Prostate gland (tissue), 2 donors: ENCODE results near the gene MAPK8IP3. TPM values are rescaled to one million over a fixed set of nuclear protein-coding genes. Genes with fewer than 3 reads are reported as not detected.

Source experiments
- DNase-seq: peaks from one replicate; pipeline ENCODE4 v3.0.0-alpha.2; 2019; ENCODE audit warnings: low spot score
- H3K27ac ChIP-seq, 2 donors: fragments of 200-600 bp; sonication (generic); 2 replicates each; pipeline ENCODE4 v1.5.1; 2017 to 2019
- H3K27me3 ChIP-seq: fragments of 200-600 bp; sonication (generic); replicated peaks from 2 replicates; pipeline ENCODE4 v1.5.1; 2019; ENCODE audit not compliant: insufficient read depth
- H3K36me3 ChIP-seq, 2 donors: fragments of 200-600 bp; sonication (generic); 1 replicate in 1 of 2; 2 replicates in 1 of 2; pipeline versions ENCODE4 v1.5.1 to v1.8.1; 2017 to 2019
- H3K4me1 ChIP-seq: fragments of 200-600 bp; sonication (generic); replicated peaks from 2 replicates; pipeline ENCODE4 v1.5.1; 2019
- H3K4me3 ChIP-seq, 2 donors: fragments of 200-600 bp; sonication (generic); 2 replicates each; pipeline ENCODE4 v1.5.1; 2017 to 2019
- H3K9me3 ChIP-seq: fragments of 200-600 bp; sonication (generic); 2 replicates; pipeline ENCODE4 v1.5.1; 2017
- CTCF ChIP-seq, 4 experiments: fragments of 200-600 bp in 2 of 4; fragments of 450-650 bp in 2 of 4; sonication (generic) in 2 of 4; IDR thresholded peaks; 1 replicate in 3 of 4; 2 replicates in 1 of 4; pipeline ENCODE4 v1.5.1; 2016 to 2019; ENCODE audit warnings: antibody characterized with exemption in 4 of 4, mild to moderate bottlenecking in 2 of 4, moderate library complexity in 2 of 4
- POLR2A ChIP-seq: fragments of 450-650 bp; IDR thresholded peaks from one replicate; pipeline ENCODE4 v1.6.1; 2016; ENCODE audit warnings: antibody characterized with exemption, mild to moderate bottlenecking
- POLR2AphosphoS5 ChIP-seq: sonication (generic); formaldehyde crosslinking; IDR thresholded peaks from one replicate; pipeline ENCODE4 v1.6.1; 2017; ENCODE audit warnings: antibody characterized with exemption
- WGBS: methylation state at CpG from one replicate; pipeline ENCODE4 v1.1.5; 2018; 5-methylcytosine and 5-hydroxymethylcytosine counted together
- intact Hi-C: fragments of 100-400 bp; cut with DNase I; formaldehyde crosslinking; loops from one replicate; pipeline ENCODE4 v1.14.2; 2022
- total RNA-seq, 2 donors: library from RNA; depleted of rRNA; stranded (reverse); fragments of >200 nt; gene quantifications; one replicate each; pipeline ENCODE4 v1.1.0, GENCODE V29; 2016

MAPK8IP3 gene
- total RNA-seq, 2 donors from 2014 or later, result 56.0 to 157 TPM

- peaks cover 14% of the 10 kb centered on the region for H3K4me1 ChIP-seq
- TF ChIP-seq CTCF (IDR thresholded peaks at IDR 0.05) (no peak), POLR2A (no peak), POLR2AphosphoS5 (no peak)
- intact Hi-C loops, result no loop called here
- H3K27me3 ChIP-seq, result no peaks in the 10 kb centered on the region
- no peak overlapping the region for H3K4me3 ChIP-seq
- DNase-seq, result no peak
- H3K36me3 ChIP-seq, result no peaks in the 10 kb centered on the region
- no peak overlapping the region for H3K27ac ChIP-seq
- H3K9me3 ChIP-seq, result no peaks in the 10 kb centered on the region
- 79% methylated on average over 14 of the region's 14 CpGs for WGBS
Measured at GRCh38 chr16:1785846-1786170, 79.8 kb downstream of the MAPK8IP3 start.

GRCh38 chr16:1786242-1787055 is 80.5 kb downstream of the MAPK8IP3 start:
- Histone ChIP-seq H3K4me3 (no peak overlapping the region), H3K9me3 (no peaks in the 10 kb centered on the region), H3K27ac (no peak overlapping the region), H3K36me3 (no peaks in the 10 kb centered on the region), H3K27me3 (no peaks in the 10 kb centered on the region), H3K4me1 (peaks cover 9% of the 10 kb centered on the region)
- intact Hi-C loops, result no loop called here
- WGBS, result 90% methylated on average over 49 of the region's 51 CpGs
- no peak for TF ChIP-seq CTCF (IDR thresholded peaks at IDR 0.05)
- no peak for TF ChIP-seq POLR2A
- TF ChIP-seq POLR2AphosphoS5, result no peak
- no peak for DNase-seq

GRCh38 chr16:1787056-1787321 is 81.0 kb downstream of the MAPK8IP3 start:
- WGBS, result 92% methylated on average over 6 of the region's 6 CpGs
- no peaks in the 10 kb centered on the region for H3K9me3 ChIP-seq
- intact Hi-C loops, result no loop called here
- TF ChIP-seq POLR2AphosphoS5, result no peak
- TF ChIP-seq POLR2A, result no peak
- no peak for TF ChIP-seq CTCF (IDR thresholded peaks at IDR 0.05)
- H3K4me1 ChIP-seq, result peaks cover 6% of the 10 kb centered on the region
- no peak for DNase-seq
- no peak overlapping the region for H3K27ac ChIP-seq
- no peaks in the 10 kb centered on the region for H3K27me3 ChIP-seq
- no peak overlapping the region for H3K4me3 ChIP-seq
- no peaks in the 10 kb centered on the region for H3K36me3 ChIP-seq

DNA sequence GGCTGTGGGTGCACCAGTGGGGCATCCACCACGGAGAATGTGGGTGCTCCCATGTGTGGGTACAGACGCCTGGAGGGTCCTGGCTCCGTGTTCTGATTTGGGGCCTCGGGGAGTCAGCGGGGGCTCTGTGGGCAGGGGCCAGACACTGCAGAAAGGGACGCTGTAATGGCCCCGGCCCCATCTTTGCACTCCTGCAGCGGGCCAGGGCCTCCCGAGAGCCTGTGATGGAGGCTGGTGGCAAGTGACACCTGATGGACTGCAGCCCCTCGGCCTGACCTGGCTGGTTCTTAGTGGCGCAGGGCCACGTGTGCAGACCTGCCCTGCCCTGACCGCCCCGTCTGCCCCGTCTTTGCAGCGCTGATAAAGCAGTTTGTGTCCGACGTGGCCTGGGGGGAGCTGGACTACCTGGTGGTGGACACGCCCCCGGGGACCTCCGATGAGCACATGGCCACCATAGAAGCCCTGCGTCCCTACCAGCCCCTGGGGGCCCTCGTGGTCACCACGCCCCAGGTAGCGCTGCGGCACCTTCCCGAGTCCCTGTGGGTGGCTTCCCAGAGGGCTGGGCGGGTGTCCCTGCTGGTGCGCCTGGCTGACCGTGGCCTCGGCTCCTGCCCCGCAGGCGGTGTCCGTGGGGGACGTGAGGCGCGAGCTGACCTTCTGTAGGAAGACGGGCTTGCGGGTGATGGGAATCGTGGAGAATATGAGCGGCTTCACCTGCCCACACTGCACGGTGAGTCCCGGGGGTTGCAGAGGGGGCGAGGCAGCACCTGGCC is 81.5 kb downstream of the MAPK8IP3 start:
- H3K36me3 ChIP-seq, result no peaks in the 10 kb centered on the region
- intact Hi-C loops, result no loop called here
- no peak overlapping the region for H3K27ac ChIP-seq
- no peaks in the 10 kb centered on the region for H3K9me3 ChIP-seq
- no peaks in the 10 kb centered on the region for H3K27me3 ChIP-seq
- no peak overlapping the region for H3K4me3 ChIP-seq
- WGBS, result 90% methylated on average over 44 of the region's 44 CpGs
- DNase-seq, result peak; percentile 3
- peaks cover 6% of the 10 kb centered on the region for H3K4me1 ChIP-seq
- no peak for TF ChIP-seq POLR2A
- no peak for TF ChIP-seq POLR2AphosphoS5
- TF ChIP-seq CTCF (IDR thresholded peaks at IDR 0.05), result no peak
